HepG2 (cell line): ENCODE measurements around the gene ILRUN. TPM values are rescaled to one million over a fixed set of nuclear protein-coding genes. Genes with fewer than 3 reads are reported as not detected.

ENCODE experiments used
- ATM ChIP-seq: fragments of 450-650 bp; IDR thresholded peaks from 2 replicates; pipeline ENCODE4 v1.7.1; 2017; ENCODE audit warnings: mild to moderate bottlenecking, borderline replicate concordance
- CENPX ChIP-seq: sonication (generic); formaldehyde crosslinking; IDR thresholded peaks from 2 replicates; pipeline ENCODE4 v1.9.0; 2021; ENCODE audit warnings: mild to moderate bottlenecking, missing genetic modification reagents, moderate library complexity
- GZF1 ChIP-seq: sonication (generic); formaldehyde crosslinking; IDR thresholded peaks from 2 replicates; pipeline ENCODE4 v1.5.1; 2020; ENCODE audit warnings: mild to moderate bottlenecking, missing genetic modification reagents
- HNF1B ChIP-seq: sonication (generic); formaldehyde crosslinking; IDR thresholded peaks from 2 replicates; pipeline ENCODE4 v1.5.1; 2020; ENCODE audit warnings: mild to moderate bottlenecking, moderate library complexity, missing genetic modification reagents
- IKZF5 ChIP-seq: IDR thresholded peaks from 2 replicates; pipeline ENCODE4 v1.6.1; 2018; ENCODE audit warnings: missing genetic modification reagents, mild to moderate bottlenecking, missing compliant biosample characterization
- KDM2A ChIP-seq: sonication (generic); formaldehyde crosslinking; IDR thresholded peaks from 2 replicates; pipeline ENCODE4 v1.4.0; 2020; ENCODE audit warnings: low read depth, missing genetic modification reagents, borderline replicate concordance
- KLF16 ChIP-seq, 2 experiments: sonication (generic) in 1 of 2; formaldehyde crosslinking in 1 of 2; IDR thresholded peaks; 2 replicates each; pipeline versions ENCODE4 v1.6.1 to v1.8.0; 2016 to 2023; ENCODE audit warnings: missing genetic modification reagents in 2 of 2, missing compliant biosample characterization in 1 of 2
- MXI1 ChIP-seq: IDR thresholded peaks from 3 replicates; pipeline ENCODE4 v1.6.1; 2012; ENCODE audit warnings: low read depth, low read length, inconsistent platforms, borderline replicate concordance
- NFRKB ChIP-seq: fragments of 450-650 bp; IDR thresholded peaks from 2 replicates; pipeline ENCODE4 v1.6.1; 2017
- PATZ1 ChIP-seq: sonication (generic); formaldehyde crosslinking; IDR thresholded peaks from 2 replicates; pipeline ENCODE4 v1.4.0; 2020; ENCODE audit warnings: missing genetic modification reagents
- PBX2 ChIP-seq: IDR thresholded peaks from 2 replicates; pipeline ENCODE4 v1.6.1; 2016; ENCODE audit warnings: control low read depth
- REL ChIP-seq: sonication (generic); formaldehyde crosslinking; conservative IDR thresholded peaks from 2 replicates; pipeline ENCODE4 v1.8.0; 2022; ENCODE audit warnings: mild to moderate bottlenecking, missing genetic modification reagents, moderate library complexity
- SALL1 ChIP-seq: sonication (generic); formaldehyde crosslinking; IDR thresholded peaks from 2 replicates; pipeline ENCODE4 v1.8.0; 2022; ENCODE audit warnings: mild to moderate bottlenecking, missing genetic modification reagents
- SMYD3 ChIP-seq: sonication (generic); formaldehyde crosslinking; IDR thresholded peaks from 2 replicates; pipeline ENCODE4 v1.8.1; 2023; ENCODE audit warnings: mild to moderate bottlenecking, missing genetic modification reagents
- ZBTB33 ChIP-seq: sonication (generic); formaldehyde crosslinking; IDR thresholded peaks from 2 replicates; pipeline ENCODE4 v1.4.0; 2020; ENCODE audit warnings: missing genetic modification reagents
- ZFP36L2 ChIP-seq: sonication (generic); formaldehyde crosslinking; IDR thresholded peaks from 2 replicates; pipeline ENCODE4 v1.4.0; 2020; ENCODE audit warnings: missing genetic modification reagents
- ZFP41 ChIP-seq: sonication (generic); formaldehyde crosslinking; IDR thresholded peaks from 2 replicates; pipeline ENCODE4 v1.4.0; 2020; ENCODE audit warnings: mild to moderate bottlenecking, missing genetic modification reagents, borderline replicate concordance
- ZNF225 ChIP-seq: sonication (generic); formaldehyde crosslinking; IDR thresholded peaks from 2 replicates; pipeline ENCODE4 v1.4.0; 2020; ENCODE audit warnings: mild to moderate bottlenecking, missing genetic modification reagents
- ZNF232 ChIP-seq: sonication (generic); formaldehyde crosslinking; IDR thresholded peaks from 2 replicates; pipeline ENCODE4 v1.4.0; 2020; ENCODE audit warnings: missing genetic modification reagents, borderline replicate concordance
- ZNF678 ChIP-seq: sonication (generic); formaldehyde crosslinking; IDR thresholded peaks from 2 replicates; pipeline ENCODE4 v1.4.0; 2020; ENCODE audit warnings: mild to moderate bottlenecking, missing genetic modification reagents
- ZNF710 ChIP-seq: sonication (generic); formaldehyde crosslinking; IDR thresholded peaks from 2 replicates; pipeline ENCODE4 v1.5.0; 2020; ENCODE audit warnings: mild to moderate bottlenecking, missing genetic modification reagents, borderline replicate concordance
- ZSCAN12 ChIP-seq: sonication (generic); formaldehyde crosslinking; IDR thresholded peaks from 2 replicates; pipeline ENCODE4 v1.9.0; 2021; ENCODE audit warnings: mild to moderate bottlenecking, missing genetic modification reagents
- polyA plus RNA-seq, 8 experiments: library from polyadenylated mRNA; depleted of rRNA in 3 of 8; stranded (reverse) in 7 of 8; unstranded in 1 of 8; fragments of >200 nt; fragmentation: Illumina TruSeq in 4 of 8; extraction: Trizol in 4 of 8; gene quantifications; 2 replicates each; pipeline versions ENCODE4 v1.2.1 to v1.2.3, GENCODE V29; 2011 to 2016; ENCODE audit warnings: low read depth in 4 of 8, missing spikeins in 1 of 8, mixed read lengths in 1 of 8; ENCODE audit not compliant: insufficient read depth in 1 of 8
- total RNA-seq, 5 experiments: library from RNA; depleted of rRNA; stranded (reverse); fragments of >200 nt; fragmentation: Illumina TruSeq; extraction: Trizol; gene quantifications; 2 replicates each; pipeline ENCODE4 v1.2.3, GENCODE V29; 2016; ENCODE audit warnings: low read depth in 1 of 5

ILRUN gene
- total and polyA plus RNA-seq, 2 of the 13 experiments (the other 11 are each of a cell fraction or from before 2014, with no cell fraction given) = 45.5 to 66.6 TPM

GRCh38 chr6:34709386-34709785 is 12.8 kb upstream of the ILRUN start (continued):
- TF ChIP-seq PATZ1 (CRISPR knock-in tag) (peak; percentile 38; the same call in 1 of the 2 replicates), ATM (no peak), MXI1 (no peak), PBX2 (CRISPR knock-in tag) (no peak), ZBTB33 (no peak), GZF1 (CRISPR knock-in tag) (no peak), ZFP36L2 (CRISPR knock-in tag) (no peak), ZNF710 (CRISPR knock-in tag) (no peak), SMYD3 (CRISPR knock-in tag) (no peak), ZNF225 (CRISPR knock-in tag) (no peak), ZSCAN12 (no peak), ZNF232 (CRISPR knock-in tag) (no peak), SALL1 (CRISPR knock-in tag) (peak; percentile 67), NFRKB (no peak), KDM2A (CRISPR knock-in tag) (0 out of 2 replicates have a peak, but pooled peaks have one; percentile 27), REL (CRISPR knock-in tag) (no peak), CENPX (no peak), KLF16 (CRISPR knock-in tag; IDR thresholded peaks at IDR 0.05) (no peak), ZFP41 (no peak), HNF1B (no peak), IKZF5 (CRISPR knock-in tag) (no peak), ZNF678 (CRISPR knock-in tag) (no peak)
